SK-N-MC (cell line): Measurements from ENCODE around the gene RNF121.

Experiments used
- DNase-seq: peaks from one replicate; pipeline ENCODE4 v3.0.0-alpha.2; 2011; ENCODE audit warnings: low read depth, low spot score
- H3K27ac ChIP-seq: fragments of 200-600 bp; sonication (generic); 2 replicates; pipeline ENCODE4 v1.5.1; 2016; ENCODE audit warnings: mixed run types
- H3K36me3 ChIP-seq: fragments of 200-600 bp; sonication (generic); 2 replicates; pipeline ENCODE4 v1.6.1; 2017; ENCODE audit warnings: antibody characterized with exemption, low read length, mixed read lengths; ENCODE audit not compliant: insufficient read depth
- H3K4me3 ChIP-seq: fragments of 200-600 bp; sonication (generic); 2 replicates; pipeline ENCODE4 v1.5.1; 2016
- H3K9ac ChIP-seq: fragments of 200-600 bp; sonication (generic); 2 replicates; pipeline ENCODE4 v1.8.0; 2017; ENCODE audit warnings: mixed run types, mixed read lengths; ENCODE audit not compliant: insufficient read length
- H3K9me3 ChIP-seq: fragments of 200-600 bp; sonication (generic); 2 replicates; pipeline ENCODE4 v1.6.1; 2017; ENCODE audit warnings: low read depth, mild to moderate bottlenecking, antibody characterized with exemption, low read length, moderate library complexity, mixed read lengths
- EZH2 ChIP-seq: fragments of 200-600 bp; sonication (generic); IDR thresholded peaks from one replicate; pipeline ENCODE4 v1.6.1; 2017; ENCODE audit warnings: antibody characterized with exemption
- FOXP2 ChIP-seq: optimal IDR thresholded peaks from 2 replicates; pipeline ENCODE3; 2011; ENCODE audit warnings: mild to moderate bottlenecking, moderate library complexity; ENCODE audit not compliant: insufficient read depth; ENCODE audit errors: extremely low read length, control extremely low read depth
- POLR2AphosphoS5 ChIP-seq: IDR thresholded peaks from 2 replicates; pipeline ENCODE4 v1.6.1; 2012; ENCODE audit warnings: mild to moderate bottlenecking, low read depth, low read length, borderline replicate concordance

Gene RNF121

GRCh38 chr11:71976551-71976950 lies 47.7 kb downstream of the RNF121 start:
- Histone ChIP-seq H3K36me3 (peaks cover 15% of the 10 kb centered on the region), H3K9ac (no peak overlapping the region), H3K9me3 (no peaks in the 10 kb centered on the region), H3K27ac (no peak overlapping the region), H3K4me3 (no peak overlapping the region)
- TF ChIP-seq EZH2 (no peak), FOXP2 (no peak), POLR2AphosphoS5 (no peak)
- DNase-seq = no peak

GRCh38 chr11:71977090-71977489 lies 48.2 kb downstream of the RNF121 start:
- no peak overlapping the region for H3K9ac ChIP-seq
- H3K36me3 ChIP-seq = peaks cover 12% of the 10 kb centered on the region; the same call in 1 of the 2 replicates
- H3K4me3 ChIP-seq = no peak overlapping the region
- TF ChIP-seq FOXP2 = no peak
- no peak for TF ChIP-seq POLR2AphosphoS5
- no peak for TF ChIP-seq EZH2
- no peak overlapping the region for H3K27ac ChIP-seq
- no peaks in the 10 kb centered on the region for H3K9me3 ChIP-seq
- no peak for DNase-seq

GRCh38 chr11:71977743-71978418 lies 49.0 kb downstream of the RNF121 start:
- DNase-seq = peak; percentile 28
- no peak overlapping the region for H3K4me3 ChIP-seq
- H3K27ac ChIP-seq = no peak overlapping the region
- H3K36me3 ChIP-seq = peaks cover 12% of the 10 kb centered on the region; the same call in 1 of the 2 replicates
- no peaks in the 10 kb centered on the region for H3K9me3 ChIP-seq
- no peak overlapping the region for H3K9ac ChIP-seq
- no peak for TF ChIP-seq FOXP2
- no peak for TF ChIP-seq POLR2AphosphoS5
- no peak for TF ChIP-seq EZH2

- Histone ChIP-seq H3K4me3 (no peak overlapping the region), H3K9me3 (no peaks in the 10 kb centered on the region), H3K36me3 (peaks cover 22% of the 10 kb centered on the region; the same call in 1 of the 2 replicates), H3K9ac (no peak overlapping the region), H3K27ac (no peak overlapping the region)
- no peak for TF ChIP-seq FOXP2
- no peak for TF ChIP-seq EZH2
- TF ChIP-seq POLR2AphosphoS5 = no peak
- DNase-seq = no peak
Observed at GRCh38 chr11:71979094-71979493, 50.2 kb downstream of the RNF121 start.

GRCh38 chr11:71979602-71980001 lies 50.8 kb downstream of the RNF121 start:
- Histone ChIP-seq H3K4me3 (no peak overlapping the region), H3K9me3 (no peaks in the 10 kb centered on the region), H3K27ac (no peak overlapping the region), H3K36me3 (peaks cover 22% of the 10 kb centered on the region; the same call in 1 of the 2 replicates), H3K9ac (no peak overlapping the region)
- TF ChIP-seq POLR2AphosphoS5 (no peak), FOXP2 (no peak), EZH2 (no peak)
- DNase-seq = no peak

GRCh38 chr11:71986131-71986530 lies 57.3 kb downstream of the RNF121 start:
- no peak for DNase-seq
- Histone ChIP-seq H3K27ac (no peak overlapping the region), H3K4me3 (no peak overlapping the region), H3K9ac (no peak overlapping the region), H3K36me3 (peaks cover 17% of the 10 kb centered on the region; the same call in 1 of the 2 replicates), H3K9me3 (no peaks in the 10 kb centered on the region)
- TF ChIP-seq EZH2 = no peak
- TF ChIP-seq POLR2AphosphoS5 = no peak
- TF ChIP-seq FOXP2 = no peak

GRCh38 chr11:71987521-71987920 lies 58.7 kb downstream of the RNF121 start:
- no peak overlapping the region for H3K9ac ChIP-seq
- no peak for DNase-seq
- no peaks in the 10 kb centered on the region for H3K9me3 ChIP-seq
- H3K27ac ChIP-seq = no peak overlapping the region
- peaks cover 17% of the 10 kb centered on the region; the same call in 1 of the 2 replicates for H3K36me3 ChIP-seq
- TF ChIP-seq EZH2 = no peak
- no peak for TF ChIP-seq POLR2AphosphoS5
- no peak for TF ChIP-seq FOXP2
- H3K4me3 ChIP-seq = no peak overlapping the region

GRCh38 chr11:71988050-71988449 lies 59.2 kb downstream of the RNF121 start:
- no peak overlapping the region for H3K4me3 ChIP-seq
- H3K9me3 ChIP-seq = no peaks in the 10 kb centered on the region
- TF ChIP-seq FOXP2 (no peak), POLR2AphosphoS5 (no peak), EZH2 (no peak)
- H3K27ac ChIP-seq = no peak overlapping the region
- no peak for DNase-seq
- no peak overlapping the region for H3K9ac ChIP-seq
- H3K36me3 ChIP-seq = peaks cover 17% of the 10 kb centered on the region; the same call in 1 of the 2 replicates

GRCh38 chr11:71990701-71991100 lies 61.9 kb downstream of the RNF121 start:
- Histone ChIP-seq H3K4me3 (no peak overlapping the region), H3K9ac (no peak overlapping the region), H3K27ac (no peak overlapping the region), H3K9me3 (no peaks in the 10 kb centered on the region), H3K36me3 (peaks cover 7% of the 10 kb centered on the region; the same call in 1 of the 2 replicates)
- no peak for TF ChIP-seq POLR2AphosphoS5
- no peak for TF ChIP-seq FOXP2
- TF ChIP-seq EZH2 = no peak
- DNase-seq = no peak
